SK-N-SH (cell line): ENCODE data around the gene MTCL1. TPM values are rescaled to one million over a fixed set of nuclear protein-coding genes. Genes with fewer than 3 reads are reported as not detected.

ENCODE experiments used
- CTCF ChIA-PET: fragments of 300-600, 350-600 bp; formaldehyde crosslinking; extraction: SDS; loops from one replicate; lab custom pipeline; 2021; lab: Yijun Ruan, JAX
- POLR2A ChIA-PET: fragments of 350-600 bp; sonication (Branson Sonifier 250); formaldehyde crosslinking; extraction: SDS; loops from one replicate; lab custom pipeline; 2020; ENCODE audit warnings: antibody characterized with exemption, inconsistent platforms; lab: Yijun Ruan, JAX
- DNase-seq: peaks from one replicate; pipeline ENCODE4 v3.0.0; 2012
- H2AFZ ChIP-seq: fragments of 200-600 bp; sonication (generic); 2 replicates; pipeline ENCODE4 v1.8.1; 2016; ENCODE audit warnings: antibody characterized with exemption, mild to moderate bottlenecking, low read depth
- H3F3A ChIP-seq: fragments of 200-600 bp; sonication (generic); replicated peaks from 2 replicates; pipeline ENCODE3; 2016; ENCODE audit warnings: antibody characterized with exemption, mild to moderate bottlenecking; ENCODE audit not compliant: insufficient read depth
- H3K27ac ChIP-seq, 2 experiments: fragments of 200-500 bp in 1 of 2; fragments of 200-600 bp in 1 of 2; sonication (Bioruptor generic) in 1 of 2; sonication (generic), shearing (Covaris generic) in 1 of 2; 2 replicates each; pipeline versions ENCODE4 v1.5.1 to v1.6.1; 2014 to 2016; ENCODE audit warnings: low read depth in 2 of 2, inconsistent platforms in 1 of 2, low read length in 1 of 2, mild to moderate bottlenecking in 1 of 2, mixed read lengths in 1 of 2
- H3K27me3 ChIP-seq: fragments of 200-600 bp; sonication (generic), shearing (Covaris generic); 2 replicates; pipeline ENCODE4 v1.6.1; 2016; ENCODE audit warnings: mixed run types; ENCODE audit not compliant: insufficient read depth
- H3K36me3 ChIP-seq, 2 experiments: fragments of 200-500 bp in 1 of 2; fragments of 200-600 bp in 1 of 2; sonication (Bioruptor generic) in 1 of 2; sonication (generic) in 1 of 2; replicated peaks in 1 of 2; 2 replicates each; pipeline versions ENCODE3 to v1.5.1; 2014 to 2016; ENCODE audit warnings: low read length in 1 of 2, mild to moderate bottlenecking in 1 of 2; ENCODE audit not compliant: insufficient read depth in 2 of 2, control insufficient read depth in 1 of 2
- H3K4me1 ChIP-seq, 2 experiments: fragments of 200-500 bp in 1 of 2; fragments of 200-600 bp in 1 of 2; sonication (Bioruptor generic) in 1 of 2; sonication (generic), shearing (Covaris generic) in 1 of 2; 2 replicates each; pipeline versions ENCODE4 v1.5.1 to v1.6.1; 2014 to 2016; ENCODE audit warnings: low read depth in 1 of 2, low read length in 1 of 2, mixed run types in 1 of 2; ENCODE audit not compliant: insufficient read depth in 2 of 2, control insufficient read depth in 1 of 2
- H3K4me2 ChIP-seq: fragments of 200-600 bp; sonication (generic), shearing (Covaris generic); 2 replicates; pipeline ENCODE4 v1.6.1; 2017; ENCODE audit warnings: mixed run types
- H3K4me3 ChIP-seq, 2 experiments: fragments of 200-500 bp in 1 of 2; fragments of 200-600 bp in 1 of 2; sonication (Bioruptor generic) in 1 of 2; sonication (generic), shearing (Covaris generic) in 1 of 2; 2 replicates each; pipeline versions ENCODE4 v1.5.1 to v1.8.1; 2014 to 2016; ENCODE audit warnings: low read depth in 2 of 2, inconsistent platforms in 1 of 2, low read length in 1 of 2, mild to moderate bottlenecking in 1 of 2, mixed read lengths in 1 of 2, moderate library complexity in 1 of 2
- H3K79me2 ChIP-seq: fragments of 200-600 bp; sonication (generic); 2 replicates; pipeline ENCODE4 v1.8.1; 2017; ENCODE audit warnings: mild to moderate bottlenecking; ENCODE audit not compliant: insufficient read depth
- H3K9ac ChIP-seq: fragments of 200-600 bp; sonication (generic); 2 replicates; pipeline ENCODE4 v1.6.1; 2017; ENCODE audit warnings: mixed run types
- H3K9me2 ChIP-seq: fragments of 200-600 bp; sonication (generic); 2 replicates; pipeline ENCODE4 v1.6.1; 2017; ENCODE audit warnings: mixed run types
- H3K9me3 ChIP-seq: fragments of 200-600 bp; sonication (generic); 2 replicates; pipeline ENCODE4 v1.6.1; 2017; ENCODE audit warnings: mixed run types, mild to moderate bottlenecking, moderate library complexity
- H4K20me1 ChIP-seq: fragments of 200-600 bp; sonication (generic); 2 replicates; pipeline ENCODE4 v1.6.1; 2017; ENCODE audit warnings: mild to moderate bottlenecking, mixed run types; ENCODE audit not compliant: insufficient read depth
- CHD2 ChIP-seq: fragments of 150-350 bp; IDR thresholded peaks from 2 replicates; pipeline ENCODE4 v1.6.1; 2018; ENCODE audit warnings: low read length; ENCODE audit not compliant: partially characterized antibody
- ELF1 ChIP-seq: IDR thresholded peaks from 2 replicates; pipeline ENCODE4 v1.4.0; 2012
- EP300 ChIP-seq, 2 experiments: IDR thresholded peaks; 2 replicates each; pipeline versions ENCODE4 v1.4.0 to v1.6.1; 2012; ENCODE audit warnings: borderline replicate concordance in 1 of 2, low read depth in 1 of 2, low read length in 1 of 2
- FOSL2 ChIP-seq: IDR thresholded peaks from 2 replicates; pipeline ENCODE4 v1.4.0; 2012; ENCODE audit warnings: low read depth, mild to moderate bottlenecking, moderate library complexity, borderline replicate concordance
- FOXJ3 ChIP-seq: sonication (generic); formaldehyde crosslinking; IDR thresholded peaks from 2 replicates; pipeline ENCODE4 v1.5.1; 2020; ENCODE audit warnings: mild to moderate bottlenecking, missing genetic modification reagents
- GABPA ChIP-seq: IDR thresholded peaks from 2 replicates; pipeline ENCODE4 v1.4.0; 2012; ENCODE audit warnings: low read depth, mild to moderate bottlenecking
- GATA2 ChIP-seq: sonication (generic); formaldehyde crosslinking; IDR thresholded peaks from 2 replicates; pipeline ENCODE4 v1.5.0; 2020; ENCODE audit warnings: mild to moderate bottlenecking, missing genetic modification reagents
- IRF3 ChIP-seq: fragments of 150-350 bp; IDR thresholded peaks from 2 replicates; pipeline ENCODE4 v1.6.1; 2016; ENCODE audit warnings: mild to moderate bottlenecking, low read depth, low read length
- MAX ChIP-seq: IDR thresholded peaks from 2 replicates; pipeline ENCODE4 v1.4.0; 2012; ENCODE audit warnings: low read depth
- NFIC ChIP-seq: IDR thresholded peaks from 2 replicates; pipeline ENCODE4 v1.4.0; 2012; ENCODE audit warnings: borderline replicate concordance
- POLR2AphosphoS5 ChIP-seq: IDR thresholded peaks from 2 replicates; pipeline ENCODE4 v1.6.1; 2012; ENCODE audit warnings: low read depth, low read length
- RCOR1 ChIP-seq: fragments of 150-350 bp; IDR thresholded peaks from 2 replicates; pipeline ENCODE4 v1.6.1; 2017; ENCODE audit warnings: antibody characterized with exemption, low read length
- RXRA ChIP-seq: IDR thresholded peaks from 2 replicates; pipeline ENCODE4 v1.4.0; 2012; ENCODE audit warnings: low read depth, mild to moderate bottlenecking, borderline replicate concordance
- SIN3A ChIP-seq: IDR thresholded peaks from 2 replicates; pipeline ENCODE4 v1.6.1; 2012; ENCODE audit warnings: low read depth, mild to moderate bottlenecking, low read length, moderate library complexity, borderline replicate concordance
- SMC3 ChIP-seq: IDR thresholded peaks from 2 replicates; pipeline ENCODE4 v1.6.1; 2012; ENCODE audit warnings: low read depth, low read length, improper control_type of control experiment
- TAF1 ChIP-seq: IDR thresholded peaks from 2 replicates; pipeline ENCODE4 v1.6.1; 2012; ENCODE audit warnings: low read depth, mild to moderate bottlenecking, low read length, moderate library complexity, borderline replicate concordance
- TCF12 ChIP-seq: IDR thresholded peaks from 2 replicates; pipeline ENCODE4 v1.4.0; 2012
- USF2 ChIP-seq: fragments of 150-350 bp; IDR thresholded peaks from 2 replicates; pipeline ENCODE4 v1.6.1; 2017; ENCODE audit warnings: antibody characterized with exemption, low read length, low read depth, borderline replicate concordance
- YY1 ChIP-seq: IDR thresholded peaks from 2 replicates; pipeline ENCODE4 v1.4.0; 2012; ENCODE audit warnings: low read depth, mild to moderate bottlenecking
- WGBS: methylation state at CpG from one replicate; pipeline ENCODE4 v1.1.6; 2017; ENCODE audit warnings: low lambda C conversion rate; 5-methylcytosine and 5-hydroxymethylcytosine counted together
- polyA plus RNA-seq, 3 experiments: library from polyadenylated mRNA; depleted of rRNA; stranded (reverse); fragments of >200 nt; gene quantifications; 2 replicates each; pipeline ENCODE4 v1.2.3, GENCODE V29; 2012

Gene MTCL1
- polyA plus RNA-seq, 1 of the 3 experiments (the other 2 are of a cell fraction), result 33.5 TPM

GRCh38 chr18:8871489-8871888 is 166.1 kb downstream of the MTCL1 start:
- Histone ChIP-seq H3K4me2 (no peak overlapping the region), H3K9me3 (no peaks in the 10 kb centered on the region), H3K27me3 (no peaks in the 10 kb centered on the region), H3K79me2 (no peaks in the 10 kb centered on the region), H3K9ac (no peak overlapping the region), H3K36me3 (no peaks in the 10 kb centered on the region), H3F3A (no peaks in the 10 kb centered on the region), H3K9me2 (no peaks in the 10 kb centered on the region), H2AFZ (no peak overlapping the region), H3K4me1 (no peaks in the 10 kb centered on the region), H4K20me1 (no peaks in the 10 kb centered on the region)
- CTCF ChIA-PET, result no interaction called here
- no peak for TF ChIP-seq SIN3A
- TF ChIP-seq, all 33 proteins: peak for 0
- DNase-seq, result no peak
- no CpG with 5 or more reads among the region's 1 CpG for WGBS
- POLR2A ChIA-PET, result no interaction called here
- no peak overlapping the region for H3K27ac ChIP-seq
- no peak overlapping the region for H3K4me3 ChIP-seq

GRCh38 chr18:8874872-8875271 is 169.5 kb downstream of the MTCL1 start:
- H3K36me3 ChIP-seq, result no peaks in the 10 kb centered on the region
- no peak overlapping the region for H3K9ac ChIP-seq
- H3K4me1 ChIP-seq, result no peaks in the 10 kb centered on the region
- 62% methylated on average over 6 of the region's 7 CpGs for WGBS
- H3K27me3 ChIP-seq, result no peaks in the 10 kb centered on the region
- H3K4me2 ChIP-seq, result no peak overlapping the region
- no peak overlapping the region for H2AFZ ChIP-seq
- H3K4me3 ChIP-seq, result no peak overlapping the region
- H3F3A ChIP-seq, result no peaks in the 10 kb centered on the region
- H3K9me2 ChIP-seq, result no peaks in the 10 kb centered on the region
- no peak for TF ChIP-seq POLR2AphosphoS5
- no peak for TF ChIP-seq GATA2 (CRISPR knock-in tag)
- no peak for TF ChIP-seq YY1
- TF ChIP-seq TCF12, result no peak
- no peak for TF ChIP-seq RXRA
- no peak for TF ChIP-seq TAF1
- no peak for TF ChIP-seq CHD2
- TF ChIP-seq EP300 (IDR thresholded peaks at IDR 0.05; ENCODE audit: borderline replicate concordance in 1 of 2, low read depth in 1 of 2, low read length in 1 of 2), result no peak
- TF ChIP-seq USF2, result no peak
- no peak for TF ChIP-seq NFIC
- TF ChIP-seq SMC3, result no peak
- no peak for TF ChIP-seq FOXJ3 (CRISPR knock-in tag)
- TF ChIP-seq IRF3, result no peak
- no peak for TF ChIP-seq RCOR1
- TF ChIP-seq SIN3A, result no peak
- TF ChIP-seq ELF1, result no peak
- no peak for TF ChIP-seq MAX
- TF ChIP-seq FOSL2, result no peak
- TF ChIP-seq GABPA, result no peak
- no peaks in the 10 kb centered on the region for H3K79me2 ChIP-seq
- no peaks in the 10 kb centered on the region for H4K20me1 ChIP-seq
- POLR2A ChIA-PET, result no interaction called here
- DNase-seq, result no peak
- H3K9me3 ChIP-seq, result no peaks in the 10 kb centered on the region
- H3K27ac ChIP-seq, result no peak overlapping the region
- CTCF ChIA-PET, result no interaction called here
